Gastrocnemius medialis (tissue), 4 donors: Measurements from ENCODE around the gene OR2T1. TPM values are rescaled to one million over a fixed set of nuclear protein-coding genes. Genes with fewer than 3 reads are reported as not detected.

Experiments
- ATAC-seq, 2 donors: fragments of 150-250 bp; one replicate each; pipeline ENCODE4 v1.9.1; 2016
- DNase-seq, 2 donors: peaks; one replicate each; pipeline ENCODE4 v3.0.0-alpha.2; 2019
- H3K27ac ChIP-seq, 4 donors: fragments of 200-600 bp; sonication (generic); 1 replicate in 1 of 4; 2 replicates in 3 of 4; pipeline ENCODE4 v1.5.1; 2016 to 2018; ENCODE audit warnings: mild to moderate bottlenecking in 2 of 4, moderate library complexity in 1 of 4
- H3K27me3 ChIP-seq, 3 donors: fragments of 200-600 bp; sonication (generic) in 2 of 3; 1 replicate in 1 of 3; 2 replicates in 2 of 3; pipeline versions ENCODE4 v1.5.1 to v1.6.0; 2016 to 2019; ENCODE audit warnings: mild to moderate bottlenecking in 1 of 3, moderate library complexity in 1 of 3
- H3K36me3 ChIP-seq, 2 donors: fragments of 200-600 bp; sonication (generic) in 1 of 2; one replicate each; pipeline ENCODE4 v1.5.1; 2017 to 2018
- H3K4me1 ChIP-seq, 2 donors: fragments of 200-600 bp; sonication (generic) in 1 of 2; one replicate each; pipeline ENCODE4 v1.5.1; 2016 to 2017; ENCODE audit warnings: mild to moderate bottlenecking in 2 of 2
- H3K4me3 ChIP-seq, 4 donors: fragments of 200-600 bp; sonication (generic) in 3 of 4; 1 replicate in 1 of 4; 2 replicates in 3 of 4; pipeline ENCODE4 v1.5.1; 2016 to 2019; ENCODE audit warnings: mild to moderate bottlenecking in 2 of 4
- H3K9me3 ChIP-seq, 3 donors: fragments of 200-600 bp; sonication (generic) in 2 of 3; 1 replicate in 1 of 3; 2 replicates in 2 of 3; pipeline ENCODE4 v1.5.1; 2016 to 2019
- CTCF ChIP-seq, 5 experiments: fragments of 450-650 bp in 3 of 5; fragments of 200-600 bp in 2 of 5; sonication (generic) in 2 of 5; IDR thresholded peaks in 4 of 5; conservative IDR thresholded peaks in 1 of 5; 1 replicate in 4 of 5; 2 replicates in 1 of 5; pipeline ENCODE4 v1.5.1; 2016 to 2019; ENCODE audit warnings: antibody characterized with exemption in 5 of 5, mild to moderate bottlenecking in 3 of 5, moderate library complexity in 3 of 5
- POLR2A ChIP-seq, 2 donors: fragments of 450-650 bp; IDR thresholded peaks; one replicate each; pipeline ENCODE4 v1.6.1; 2017; ENCODE audit warnings: antibody characterized with exemption in 2 of 2, mild to moderate bottlenecking in 2 of 2, moderate library complexity in 2 of 2
- in situ Hi-C, 4 donors: fragments of 200-750 bp; cut with MboI; loops; one replicate each; pipeline versions ENCODE4 v1.15.0 to v1.8.0; 2017; ENCODE audit warnings: low sequenced_read_pairs in 4 of 4
- intact Hi-C: fragments of 100-400 bp; cut with DNase I; formaldehyde crosslinking; loops from one replicate; pipeline ENCODE4 v1.15.1; 2023; ENCODE audit warnings: low total_unique reads
- total RNA-seq, 4 donors: library from RNA; depleted of rRNA; stranded (reverse); fragments of >200 nt; gene quantifications; one replicate each; pipeline versions ENCODE4 v1.1.0 to v1.2.3, GENCODE V29; 2016

OR2T1 gene
- not detected for total RNA-seq

- in situ Hi-C loops (no loop called here), intact Hi-C loops (no loop called here)
These were observed at the start of gene OR2T1 for GRCh38 chr1:248402748-248403147. Gene OR2T1, plus strand, starts transcription at chr1:248403048. Its CDS starts 3,100 bp downstream, at chr1:248406148.

GRCh38 chr1:248359415-248359814 lies 43.4 kb upstream of the OR2T1 start:
- ATAC-seq: no peak
- in situ Hi-C loops (no loop called here), intact Hi-C loops (no loop called here)
- Histone ChIP-seq H3K4me3 (no peak overlapping the region), H3K9me3 (no peaks in the 10 kb centered on the region), H3K4me1 (no peaks in the 10 kb centered on the region), H3K36me3 (no peaks in the 10 kb centered on the region), H3K27ac (no peak overlapping the region), H3K27me3 (no peaks in the 10 kb centered on the region)
- TF ChIP-seq POLR2A (IDR thresholded peaks at IDR 0.05) (no peak), CTCF (IDR thresholded peaks at IDR 0.05 in 4 of 5, conservative IDR thresholded peaks at IDR 0.05 in 1 of 5) (no peak)
- DNase-seq: no peak

More at GRCh38 chr1:248402748-248403147, at the start of gene OR2T1:
- Histone ChIP-seq H3K27me3 (no peaks in the 10 kb centered on the region), H3K4me1 (no peaks in the 10 kb centered on the region), H3K9me3 (no peaks in the 10 kb centered on the region), H3K4me3 (no peak within 1 kb of the TSS), H3K27ac (no peak within 1 kb of the TSS), H3K36me3 (no peaks in the 10 kb centered on the region)
- TF ChIP-seq CTCF (IDR thresholded peaks at IDR 0.05 in 4 of 5, conservative IDR thresholded peaks at IDR 0.05 in 1 of 5) (no peak), POLR2A (IDR thresholded peaks at IDR 0.05) (no peak)
- no peak for ATAC-seq
- DNase-seq: no peak

- no peaks in the 10 kb centered on the region for H3K4me1 ChIP-seq
- ATAC-seq: no peak
- no peak for TF ChIP-seq POLR2A (IDR thresholded peaks at IDR 0.05)
- no peak for TF ChIP-seq CTCF (IDR thresholded peaks at IDR 0.05 in 4 of 5, conservative IDR thresholded peaks at IDR 0.05 in 1 of 5)
These were observed 41.6 kb upstream of the OR2T1 start, which contains the start of gene OR2T4 for GRCh38 chr1:248361121-248361715. Gene OR2T4, plus strand, starts transcription at chr1:248361665. Its CDS starts 0 bp downstream, at chr1:248361665.

GRCh38 chr1:248366609-248367008 lies 36.2 kb upstream of the OR2T1 start:
- intact Hi-C loops: no loop called here

More at GRCh38 chr1:248361121-248361715, 41.6 kb upstream of the OR2T1 start, which contains the start of gene OR2T4:
- Histone ChIP-seq H3K4me3 (no peak within 1 kb of the TSS), H3K9me3 (no peaks in the 10 kb centered on the region), H3K27me3 (no peaks in the 10 kb centered on the region), H3K36me3 (no peaks in the 10 kb centered on the region), H3K27ac (no peak within 1 kb of the TSS)
- in situ Hi-C loops (no loop called here), intact Hi-C loops (no loop called here)
- DNase-seq: no peak

More at GRCh38 chr1:248366609-248367008, 36.2 kb upstream of the OR2T1 start:
- ATAC-seq: no peak
- DNase-seq: no peak
- Histone ChIP-seq H3K36me3 (no peaks in the 10 kb centered on the region), H3K9me3 (no peaks in the 10 kb centered on the region), H3K27me3 (no peaks in the 10 kb centered on the region), H3K4me3 (no peak overlapping the region), H3K27ac (no peak overlapping the region), H3K4me1 (no peaks in the 10 kb centered on the region)
- TF ChIP-seq POLR2A (IDR thresholded peaks at IDR 0.05) (no peak), CTCF (IDR thresholded peaks at IDR 0.05 in 4 of 5, conservative IDR thresholded peaks at IDR 0.05 in 1 of 5) (no peak)
- in situ Hi-C loops: no loop called here
